NCI-H460 (cell line): Measurements from ENCODE around the gene NOX5. TPM values are rescaled to one million over a fixed set of nuclear protein-coding genes. Genes with fewer than 3 reads are reported as not detected.
A peak's percentile ranks its signal among the peaks of the same experiment; 100 is the strongest.
"Not testable (repeated sequence)": the region's sequence is repeated elsewhere in the genome, so short reads cannot be mapped to it uniquely, and the experiment has no call there.

ENCODE experiments used
- DNase-seq: peaks from one replicate; pipeline ENCODE4 v3.0.0-alpha.2; 2016; ENCODE audit warnings: low read depth; ENCODE audit errors: extremely low read depth
- total RNA-seq: library from RNA; depleted of rRNA; stranded (reverse); fragments of >200 nt; shearing (Covaris generic); gene quantifications from 2 replicates; pipeline ENCODE4 v1.2.3, GENCODE V29; 2014

Gene NOX5
- total RNA-seq, 1 experiment from 2014 or later, result 0.64 TPM

DNA sequence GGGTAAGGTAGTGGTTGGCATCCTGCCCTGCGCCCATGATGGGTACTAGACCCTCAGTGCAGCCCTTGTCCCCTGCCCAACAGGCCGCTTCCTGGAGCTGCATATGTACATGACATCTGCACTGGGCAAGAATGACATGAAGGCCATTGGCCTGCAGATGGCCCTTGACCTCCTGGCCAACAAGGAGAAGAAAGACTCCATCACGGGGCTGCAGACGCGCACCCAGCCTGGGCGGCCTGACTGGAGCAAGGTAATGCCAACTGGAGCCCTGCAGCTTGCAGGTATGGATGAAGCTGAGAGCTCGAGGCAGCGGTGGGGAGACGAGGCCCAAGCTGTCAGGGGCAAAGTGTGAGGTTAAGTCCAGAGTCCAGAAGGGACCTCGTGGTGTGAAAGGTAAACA, 40.8 kb downstream of the NOX5 start:
- no peak for DNase-seq

DNA sequence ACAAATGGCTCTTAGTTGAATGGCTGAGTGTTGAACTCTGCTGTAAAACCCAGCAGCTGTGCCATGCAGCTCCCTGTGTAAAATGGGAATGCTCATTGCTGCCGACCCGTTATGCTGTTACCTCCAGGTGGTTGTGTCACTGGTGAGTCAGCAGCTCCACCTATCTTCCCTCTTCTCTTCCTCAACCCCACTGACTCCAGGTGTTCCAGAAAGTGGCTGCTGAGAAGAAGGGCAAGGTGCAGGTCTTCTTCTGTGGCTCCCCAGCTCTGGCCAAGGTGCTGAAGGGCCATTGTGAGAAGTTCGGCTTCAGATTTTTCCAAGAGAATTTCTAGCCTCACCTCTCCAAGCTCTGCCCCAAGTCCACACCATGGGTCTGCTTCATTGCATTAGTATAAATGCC, 41.9 kb downstream of the NOX5 start:
- no peak for DNase-seq

DNA sequence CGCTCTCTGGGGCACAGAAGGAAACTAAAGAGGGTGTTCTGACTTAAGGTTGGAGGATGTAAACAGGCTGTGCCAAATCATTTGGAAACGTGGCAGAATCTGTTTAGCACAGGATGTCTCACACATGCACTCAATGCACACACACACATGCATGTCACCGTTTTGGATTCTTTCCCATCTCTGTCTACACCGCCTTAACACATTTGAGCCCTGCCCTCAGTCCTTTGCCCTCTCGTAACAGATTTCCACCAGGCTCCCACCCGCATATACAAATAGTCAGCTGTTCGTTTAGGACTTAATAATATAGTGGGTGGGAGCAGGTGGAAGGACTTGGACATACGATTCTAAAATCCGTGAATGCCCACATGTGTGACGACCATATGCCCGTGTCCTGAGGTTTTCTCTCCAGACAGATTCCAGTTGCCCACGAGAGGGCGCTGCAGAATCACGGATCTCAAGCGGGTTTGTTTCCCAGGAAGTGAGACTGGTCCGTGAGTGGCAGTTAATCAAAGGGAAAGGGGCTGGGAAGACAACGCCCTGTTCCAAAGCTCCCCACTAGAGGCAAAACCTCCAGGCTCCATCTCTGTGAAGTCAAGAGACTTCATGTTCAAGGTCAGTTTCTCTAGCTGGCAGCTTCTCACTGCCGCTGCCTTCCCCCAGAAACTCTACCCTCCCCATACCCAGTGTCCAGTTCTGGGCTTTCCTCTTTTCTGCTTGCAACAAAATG, 44.5 kb downstream of the NOX5 start:
- DNase-seq, result peak; percentile 94

DNA sequence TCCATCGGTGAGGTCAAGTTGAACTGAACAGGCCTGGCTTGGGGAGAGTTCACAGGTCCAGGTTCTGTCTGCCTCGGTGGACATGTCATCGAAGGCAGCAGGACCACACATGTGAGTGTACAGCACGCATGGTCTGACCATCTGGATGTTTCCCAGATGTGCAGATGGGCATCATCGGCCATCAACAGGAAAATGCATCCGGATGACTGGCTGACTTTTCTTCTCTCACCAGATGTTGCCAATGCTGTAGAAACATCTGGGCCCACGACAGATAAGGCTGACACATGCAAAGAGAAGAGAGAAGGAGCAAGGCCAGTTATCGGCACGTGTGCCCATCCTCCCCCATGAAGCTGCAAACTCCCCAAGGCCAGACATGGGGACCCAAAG, 45.1 kb downstream of the NOX5 start:
- DNase-seq, result no peak

DNA sequence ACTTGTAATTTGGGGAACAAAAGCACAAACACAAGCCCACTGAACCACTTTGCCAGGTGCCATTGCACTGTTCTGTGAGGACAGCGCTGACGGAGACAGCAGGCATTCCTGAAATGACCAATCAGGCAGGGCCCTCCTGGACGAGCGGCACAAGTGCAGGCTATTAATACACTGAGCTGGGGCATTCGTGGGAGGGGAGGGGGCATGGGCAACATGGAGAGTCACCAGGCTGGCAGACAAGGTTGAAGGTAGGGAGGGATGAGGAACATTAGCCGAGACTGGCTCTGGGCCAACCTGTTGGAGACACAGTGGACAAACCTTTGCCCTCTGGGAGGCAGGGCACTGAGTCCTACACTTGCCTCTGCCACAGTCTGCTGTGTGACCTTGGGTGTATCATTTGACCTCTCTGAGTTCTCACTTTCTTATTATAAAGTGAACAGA, 45.6 kb downstream of the NOX5 start:
- no peak for DNase-seq

DNA sequence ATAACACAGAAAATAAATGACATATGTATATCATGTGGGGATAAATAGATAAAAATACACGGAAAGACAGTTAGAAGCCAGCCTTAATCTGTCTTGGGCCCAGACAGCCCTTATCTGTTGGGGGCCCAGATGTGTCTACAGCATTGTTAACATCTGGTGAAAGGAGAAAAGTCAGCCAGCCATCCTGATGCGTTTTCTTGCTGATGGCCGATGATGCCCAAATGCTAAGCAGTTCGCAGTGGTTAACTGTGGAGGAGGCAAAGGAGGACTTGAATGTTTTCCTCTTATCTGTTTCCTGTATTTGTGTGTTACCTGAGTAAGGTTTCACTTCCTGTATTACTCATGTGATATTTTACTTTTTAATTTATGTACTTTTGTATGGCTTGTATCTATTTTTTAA, 46.2 kb downstream of the NOX5 start:
- DNase-seq, result no peak

DNA sequence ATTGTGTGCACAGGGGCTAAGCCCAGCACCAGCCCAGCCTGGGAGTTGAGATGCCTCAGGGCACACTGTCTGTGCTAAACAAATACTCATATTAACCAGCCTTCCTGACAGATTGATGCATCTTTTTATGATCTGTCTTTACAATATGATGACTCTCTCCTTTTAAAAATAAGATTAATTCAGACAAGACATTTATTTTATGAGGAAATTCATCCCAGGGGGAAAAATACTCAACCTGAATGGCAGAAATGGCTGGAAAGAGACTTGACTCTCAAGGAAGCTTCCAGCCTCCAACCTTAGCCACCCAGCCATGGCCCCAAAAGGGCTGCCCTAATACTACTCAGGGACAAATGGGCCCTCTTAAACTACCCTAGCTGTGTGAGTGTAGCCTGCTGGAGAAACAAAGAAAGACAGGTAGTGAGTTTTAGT, 46.9 kb downstream of the NOX5 start:
- DNase-seq, result no peak

DNA sequence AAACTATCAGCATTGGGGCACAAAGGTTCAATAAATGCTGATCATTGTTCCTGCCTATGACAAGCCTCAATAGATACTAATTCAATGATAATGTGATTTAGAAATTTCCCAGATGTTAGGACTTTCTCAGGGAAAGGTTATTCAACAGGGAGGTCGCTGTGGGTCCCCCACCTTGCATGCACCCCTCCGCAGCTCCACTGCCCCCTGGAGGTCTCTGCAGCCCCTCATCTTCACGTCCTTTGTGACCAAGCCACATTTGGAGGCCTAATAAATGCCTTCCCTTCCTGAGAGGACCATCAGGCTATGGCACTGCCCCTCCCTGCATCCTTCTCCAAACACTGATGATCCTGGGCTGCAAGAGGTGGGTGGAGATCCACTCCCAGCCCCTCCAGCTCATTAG, 50.2 kb downstream of the NOX5 start:
- DNase-seq, result no peak

DNA sequence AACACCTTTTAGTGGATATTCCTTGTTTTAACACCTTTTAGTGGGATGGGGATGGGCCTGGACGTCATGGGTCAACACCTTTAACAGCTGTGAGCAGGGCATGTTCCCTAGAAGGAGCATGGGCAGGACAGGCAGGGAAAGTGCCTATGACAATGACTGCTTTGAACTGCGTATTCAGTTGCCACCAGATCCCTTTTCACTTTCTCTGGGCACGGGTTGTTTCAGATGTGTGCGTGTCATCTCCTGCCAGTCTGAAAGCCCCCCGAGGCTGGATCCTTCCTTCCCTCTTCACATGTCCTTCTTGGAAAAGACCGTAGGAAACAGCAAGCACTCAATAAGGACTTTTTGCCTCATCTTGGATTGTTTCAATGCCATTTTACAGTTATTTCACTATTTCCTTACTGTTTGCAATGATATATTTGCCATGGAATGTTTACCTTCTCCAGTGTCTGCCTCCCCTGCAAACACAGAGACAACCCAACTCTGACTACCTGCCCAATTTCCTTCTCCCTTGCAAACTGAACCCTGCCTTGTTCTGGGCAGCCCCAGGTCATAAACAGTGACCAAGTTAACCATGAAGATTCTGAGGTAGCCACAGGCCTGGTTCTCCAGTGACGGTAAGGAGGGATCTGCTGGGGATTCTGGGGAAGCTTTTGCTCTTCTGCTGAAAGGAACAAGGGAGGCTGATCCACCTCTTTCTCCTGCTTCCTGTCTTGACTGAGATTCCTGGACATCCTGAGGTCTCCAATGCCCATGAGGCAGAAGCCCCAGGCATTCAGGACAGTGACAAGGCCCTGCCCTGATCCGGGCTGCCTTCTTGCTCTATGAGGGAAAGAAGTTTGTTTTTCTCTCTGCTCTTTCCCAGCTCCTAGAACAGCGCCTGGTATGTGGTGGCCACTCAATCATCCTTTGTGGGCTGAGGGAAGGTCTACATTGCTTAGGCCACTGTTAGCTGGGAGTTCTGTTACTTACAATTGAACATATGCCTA, 51.8 kb downstream of the NOX5 start:
- DNase-seq, result no peak

DNA sequence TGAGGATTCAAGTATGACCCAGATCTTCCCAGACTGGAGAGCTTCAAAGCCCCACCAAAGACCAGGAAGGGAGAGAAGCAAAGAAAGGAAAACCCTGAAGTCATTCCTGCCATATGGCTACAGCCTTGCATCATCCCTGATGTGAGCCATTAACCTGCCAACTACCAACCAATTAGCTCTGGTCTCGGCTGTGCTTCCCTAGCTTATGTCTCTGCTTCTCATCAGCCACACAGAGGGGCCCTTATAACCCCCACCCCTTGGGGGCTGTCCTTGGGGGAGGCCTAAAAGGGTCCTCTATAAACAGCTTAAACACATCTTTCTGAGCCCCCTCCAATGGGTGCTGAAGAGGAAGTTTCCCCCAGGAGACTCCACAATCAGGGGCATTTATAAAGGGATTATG, 52.8 kb downstream of the NOX5 start:
- no peak for DNase-seq

DNA sequence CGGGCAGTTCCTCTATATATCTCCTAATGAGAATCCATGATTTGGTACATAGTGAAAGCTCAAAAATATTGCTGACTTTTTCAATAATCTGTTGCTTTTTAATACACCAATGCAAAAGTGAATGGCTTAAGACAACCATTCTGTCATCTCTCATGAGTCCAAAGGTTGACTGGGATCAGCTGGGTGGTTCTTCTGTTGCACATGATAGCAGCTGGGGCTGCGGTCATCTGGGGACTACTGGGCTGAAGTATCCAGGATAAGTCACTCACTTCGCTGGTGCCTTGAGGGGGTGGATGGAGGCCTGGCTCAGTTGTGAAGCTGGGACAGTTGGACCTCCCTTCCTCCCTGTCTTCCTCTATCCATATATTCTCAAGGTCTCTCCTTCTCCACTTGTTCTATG, 53.7 kb downstream of the NOX5 start:
- DNase-seq, result no peak

DNA sequence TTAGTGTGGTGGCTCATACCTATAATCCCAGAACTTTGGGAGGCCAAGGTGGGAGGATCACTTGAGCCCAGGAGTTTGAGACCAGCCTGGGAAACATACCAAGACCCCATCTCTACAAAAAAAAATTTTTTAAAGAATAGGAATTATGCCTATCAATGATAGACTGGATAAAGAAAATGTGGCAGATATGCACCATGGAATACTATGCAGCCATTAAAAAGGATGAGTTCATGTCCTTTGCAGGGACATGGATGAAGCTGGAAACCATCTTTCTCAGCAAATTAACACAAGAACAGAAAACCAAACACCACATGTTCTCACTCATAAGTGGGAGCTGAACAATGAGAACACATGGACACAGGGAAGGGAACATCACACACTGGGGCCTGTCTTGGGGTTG, 54.8 kb downstream of the NOX5 start:
- DNase-seq, result not testable (repeated sequence)

DNA sequence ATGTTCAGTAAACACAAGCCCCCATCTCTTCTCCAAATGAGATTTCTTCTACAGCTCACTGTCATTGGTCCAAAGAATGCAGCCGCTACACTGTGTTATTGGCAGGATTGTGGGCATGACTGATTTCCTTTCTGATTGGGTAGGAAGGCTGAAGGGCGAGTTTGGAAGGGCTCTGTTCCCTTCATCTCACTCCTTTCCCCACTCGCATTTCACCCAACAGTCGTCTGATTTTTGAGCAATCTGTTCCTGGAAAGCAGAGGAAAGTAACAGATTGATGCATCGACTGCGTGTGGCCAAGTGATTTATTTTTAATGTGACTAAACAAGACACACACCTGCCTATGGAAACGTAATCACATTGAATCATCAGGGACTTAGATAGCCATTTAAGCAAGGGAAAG, 55.5 kb downstream of the NOX5 start:
- DNase-seq, result no peak

DNA sequence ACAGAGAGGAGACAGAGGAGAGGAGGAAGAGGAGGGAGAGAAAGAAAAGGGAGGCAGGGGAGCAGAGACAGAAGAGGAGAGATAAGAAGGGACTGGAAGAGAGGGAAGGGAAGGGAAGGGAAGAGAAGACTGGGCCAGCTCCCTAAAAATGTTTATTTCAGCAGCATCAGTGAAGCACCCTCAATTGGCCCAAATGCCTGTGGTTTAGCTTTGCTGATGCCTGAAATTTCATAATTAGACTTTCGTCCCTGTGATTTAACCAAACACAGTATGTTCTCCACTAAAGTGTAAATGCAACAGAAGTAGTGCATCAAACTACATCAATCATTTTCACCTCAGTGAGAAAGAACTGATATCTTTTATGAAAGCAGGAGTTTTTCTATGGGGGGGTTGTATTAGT, 55.9 kb downstream of the NOX5 start:
- DNase-seq, result no peak

DNA sequence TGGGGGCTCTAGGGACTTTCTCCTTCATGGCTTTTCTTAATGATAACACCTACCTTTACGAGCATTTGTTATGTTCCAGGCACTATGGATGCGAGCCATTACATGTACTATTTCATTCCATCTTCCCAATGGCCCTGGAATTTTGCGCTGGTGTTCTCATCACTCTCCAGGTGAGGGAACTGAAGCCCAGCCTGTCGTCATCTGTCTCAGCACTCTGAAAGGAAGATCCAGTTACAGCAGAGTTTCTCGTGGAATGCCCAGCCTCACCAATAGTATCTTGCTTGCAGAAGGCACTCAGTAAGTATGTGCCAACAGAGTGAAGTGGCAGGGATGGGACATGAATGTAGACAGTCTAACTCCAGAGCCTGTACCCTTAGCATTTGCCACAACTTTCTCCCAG, 56.8 kb downstream of the NOX5 start:
- DNase-seq, result no peak

DNA sequence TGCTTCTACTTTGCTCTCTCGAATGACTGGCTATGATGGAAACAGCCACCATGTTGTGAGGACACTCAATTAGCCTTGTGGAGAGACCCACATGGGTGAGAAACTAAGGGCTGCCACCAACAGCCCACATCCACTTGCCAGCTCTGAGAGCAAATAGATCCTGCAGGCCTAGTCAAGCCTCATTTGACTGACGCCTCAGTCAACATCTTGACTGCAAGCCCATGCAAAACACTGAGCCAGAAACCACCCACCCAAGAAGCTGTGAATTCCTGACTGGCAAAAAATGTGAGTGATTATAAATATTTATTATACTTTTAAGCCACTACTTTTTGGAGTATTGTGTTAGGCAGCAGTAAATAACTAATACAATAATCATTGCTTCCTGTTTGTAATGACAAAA, 58.4 kb downstream of the NOX5 start:
- no peak for DNase-seq

DNA sequence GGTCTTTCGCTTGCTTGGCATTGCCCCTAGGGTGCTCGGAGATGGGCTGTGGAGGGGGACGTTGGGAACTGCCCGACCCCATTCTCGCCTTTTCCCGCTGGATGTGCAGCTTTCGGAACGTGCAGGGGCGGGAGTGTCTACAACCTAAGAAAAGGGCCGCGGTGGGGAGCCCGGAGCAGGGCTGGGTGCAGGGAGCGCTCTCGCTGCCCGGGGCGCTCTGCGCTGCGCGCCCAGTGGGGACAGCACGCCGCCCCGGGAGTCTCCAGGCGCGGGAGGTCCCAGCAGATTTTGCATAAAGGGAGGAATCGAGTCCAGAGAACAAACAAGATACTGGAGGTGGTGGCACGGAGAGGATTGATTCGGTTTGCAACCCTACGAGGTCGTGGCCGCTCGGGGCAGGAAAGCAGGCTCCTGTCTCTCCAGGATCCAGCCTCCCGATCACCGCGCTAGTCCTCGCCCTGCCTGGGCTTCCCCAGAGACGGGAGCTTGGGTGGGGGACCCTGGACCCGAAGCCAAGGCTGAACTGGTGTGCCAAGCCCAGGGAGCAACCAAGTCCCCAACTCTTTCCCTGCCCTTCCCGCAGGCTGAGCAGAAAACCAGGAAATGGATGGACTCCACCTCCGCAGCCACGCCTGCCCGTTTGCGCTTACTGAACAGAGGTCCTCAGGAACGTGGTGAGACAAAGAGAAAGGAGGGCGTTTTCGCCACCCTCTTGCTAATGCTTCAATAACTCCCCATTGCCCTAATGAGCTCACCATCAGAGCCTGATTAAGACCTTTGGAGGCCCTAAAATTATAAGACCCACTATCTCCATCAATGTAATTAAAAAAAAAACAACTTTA, 59.7 kb downstream of the NOX5 start:
- DNase-seq, result peak; percentile 84

DNA sequence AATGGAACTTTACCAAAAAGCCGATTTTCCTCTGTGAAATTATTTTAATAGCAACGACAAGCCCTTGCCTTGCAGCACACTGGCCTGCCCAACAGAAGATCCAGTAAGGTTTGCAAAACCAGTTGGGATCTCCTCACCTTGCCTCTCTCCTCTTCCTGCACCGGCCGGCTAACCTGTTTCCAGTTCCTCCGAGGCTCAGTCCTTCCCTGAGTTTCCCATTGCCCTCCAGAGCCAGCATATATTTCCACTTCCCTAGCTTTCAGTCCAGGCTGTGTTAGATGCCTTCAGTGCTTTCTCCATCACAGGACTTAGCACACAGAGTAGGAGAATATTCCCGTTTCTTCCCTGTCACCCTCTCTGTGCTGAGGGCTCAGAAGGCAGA, 60.3 kb downstream of the NOX5 start:
- DNase-seq, result no peak

DNA sequence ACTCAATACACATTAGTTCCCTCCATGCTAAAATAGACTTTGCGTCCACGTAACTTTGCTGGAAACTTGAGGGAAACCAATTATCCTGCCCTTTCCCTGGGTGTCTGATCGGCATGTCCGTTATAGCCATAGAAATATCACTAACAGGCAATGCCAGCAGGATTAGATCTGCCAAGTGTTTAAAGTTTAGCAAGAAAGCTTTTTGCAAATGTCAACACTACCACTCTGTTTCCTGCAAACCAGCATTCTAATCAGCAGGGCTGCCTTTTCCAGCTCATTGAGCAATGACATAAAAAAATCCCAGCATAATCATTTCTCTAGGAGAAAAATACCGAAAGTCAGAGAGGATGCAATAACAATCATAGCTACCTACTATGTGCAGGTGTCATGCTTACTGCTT, 60.9 kb downstream of the NOX5 start:
- no peak for DNase-seq

DNA sequence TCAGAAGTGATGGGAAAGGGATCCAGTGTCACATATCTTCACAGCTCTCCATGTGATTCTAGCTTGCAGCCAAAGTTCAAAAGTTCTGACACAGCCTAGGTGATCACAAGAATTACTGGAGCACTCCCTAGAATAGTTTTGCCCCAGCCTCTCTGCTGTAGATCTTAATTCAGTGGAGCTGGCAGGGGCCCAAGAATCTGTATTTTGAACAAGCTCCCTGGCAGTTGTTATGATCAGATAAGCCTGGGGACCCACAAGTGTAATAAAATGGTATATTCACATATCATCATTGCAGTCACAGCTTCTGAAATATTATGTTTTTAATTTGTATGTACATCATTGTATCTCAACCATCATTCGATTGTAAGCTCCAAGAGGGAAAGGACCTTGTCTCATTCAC, 62.3 kb downstream of the NOX5 start:
- DNase-seq, result no peak

DNA sequence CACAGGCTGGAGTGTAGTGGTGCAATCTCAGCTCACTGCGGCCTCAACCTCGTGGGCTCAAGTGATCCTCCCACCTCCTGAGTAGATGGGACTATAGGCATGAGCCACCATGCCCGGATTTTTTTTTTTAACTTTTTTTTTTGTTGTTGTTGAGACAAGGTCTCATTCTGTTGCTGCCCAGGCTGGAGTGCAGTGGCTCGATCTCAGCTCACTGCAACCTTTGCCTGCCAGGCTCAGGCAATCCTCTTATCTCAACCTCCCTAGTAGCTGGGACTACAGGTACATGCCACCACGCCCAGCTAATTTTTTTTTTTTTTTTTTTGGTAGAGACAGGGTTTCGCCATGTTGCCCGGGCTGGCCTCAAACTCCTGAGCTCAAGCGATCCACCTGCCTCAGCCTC, 64.1 kb downstream of the NOX5 start:
- no peak for DNase-seq
